ENCODE data around the gene AGMO.

GRCh38 chr7:15284396-15284795 is 277.4 kb downstream of the AGMO start:
- TF ChIP-seq CTCF (conservative IDR thresholded peaks at IDR 0.05; ENCODE audit: low read depth, low read length) (no peak), EZH2 (IDR thresholded peaks at IDR 0.05; ENCODE audit: low read length, unreplicated experiment) (no peak), EZH2phosphoT487 (IDR thresholded peaks at IDR 0.05; ENCODE audit: borderline replicate concordance, low read length) (no peak)

Data from PC-3 (cell line).